LNCAP (cell line): ENCODE data around the gene TRAIP.

Source experiments
- TF ChIP-seq, protein P1 (sequence below): fragments of 450-650 bp; IDR thresholded peaks from 2 replicates; pipeline ENCODE4 v1.5.1; 2017; ENCODE audit warnings: mild to moderate bottlenecking

Gene TRAIP

DNA sequence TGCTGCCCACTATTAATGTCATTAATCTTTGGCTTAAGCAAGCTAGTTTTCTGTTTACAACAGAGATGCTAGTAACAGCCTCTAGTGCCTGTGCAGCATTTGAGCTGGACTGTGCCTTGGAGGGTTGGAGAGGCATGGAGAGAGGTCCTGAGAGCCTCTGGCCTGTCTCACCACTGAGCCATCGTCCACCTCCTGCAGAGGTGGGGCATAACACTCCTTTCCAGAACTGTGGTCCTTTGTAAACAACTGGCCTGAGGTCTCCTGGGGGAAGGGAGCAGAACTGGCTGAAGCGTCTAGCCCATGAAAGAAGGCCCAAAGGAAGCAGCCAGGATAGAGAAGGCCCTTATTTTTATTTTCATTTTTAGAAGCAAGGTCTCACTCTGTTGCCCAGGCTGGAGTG is 23.4 kb upstream of the TRAIP start:
- TF ChIP-seq, protein P1, sequence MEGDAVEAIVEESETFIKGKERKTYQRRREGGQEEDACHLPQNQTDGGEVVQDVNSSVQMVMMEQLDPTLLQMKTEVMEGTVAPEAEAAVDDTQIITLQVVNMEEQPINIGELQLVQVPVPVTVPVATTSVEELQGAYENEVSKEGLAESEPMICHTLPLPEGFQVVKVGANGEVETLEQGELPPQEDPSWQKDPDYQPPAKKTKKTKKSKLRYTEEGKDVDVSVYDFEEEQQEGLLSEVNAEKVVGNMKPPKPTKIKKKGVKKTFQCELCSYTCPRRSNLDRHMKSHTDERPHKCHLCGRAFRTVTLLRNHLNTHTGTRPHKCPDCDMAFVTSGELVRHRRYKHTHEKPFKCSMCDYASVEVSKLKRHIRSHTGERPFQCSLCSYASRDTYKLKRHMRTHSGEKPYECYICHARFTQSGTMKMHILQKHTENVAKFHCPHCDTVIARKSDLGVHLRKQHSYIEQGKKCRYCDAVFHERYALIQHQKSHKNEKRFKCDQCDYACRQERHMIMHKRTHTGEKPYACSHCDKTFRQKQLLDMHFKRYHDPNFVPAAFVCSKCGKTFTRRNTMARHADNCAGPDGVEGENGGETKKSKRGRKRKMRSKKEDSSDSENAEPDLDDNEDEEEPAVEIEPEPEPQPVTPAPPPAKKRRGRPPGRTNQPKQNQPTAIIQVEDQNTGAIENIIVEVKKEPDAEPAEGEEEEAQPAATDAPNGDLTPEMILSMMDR, result no peak

DNA sequence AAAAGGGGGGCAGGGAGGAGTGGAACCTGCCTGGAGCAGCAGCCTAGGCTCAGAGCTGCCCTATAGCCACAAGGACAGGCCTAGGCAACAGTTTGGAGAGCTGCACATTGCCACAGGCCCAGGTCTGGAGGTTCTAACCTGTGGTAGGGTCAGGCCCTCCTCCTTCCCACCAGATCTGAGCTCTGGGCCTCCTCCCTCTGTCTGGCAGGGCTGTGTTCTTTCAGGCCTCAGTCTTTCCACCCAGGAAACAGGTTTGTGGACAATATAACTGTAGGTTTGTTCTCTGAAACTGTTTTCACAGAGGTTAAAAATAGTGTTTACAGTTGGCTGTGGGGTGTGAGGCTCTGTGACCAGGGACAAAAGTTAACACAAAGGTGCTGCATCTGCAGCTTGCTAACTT is 22.3 kb upstream of the TRAIP start:
- TF ChIP-seq, protein P1, result no peak

DNA sequence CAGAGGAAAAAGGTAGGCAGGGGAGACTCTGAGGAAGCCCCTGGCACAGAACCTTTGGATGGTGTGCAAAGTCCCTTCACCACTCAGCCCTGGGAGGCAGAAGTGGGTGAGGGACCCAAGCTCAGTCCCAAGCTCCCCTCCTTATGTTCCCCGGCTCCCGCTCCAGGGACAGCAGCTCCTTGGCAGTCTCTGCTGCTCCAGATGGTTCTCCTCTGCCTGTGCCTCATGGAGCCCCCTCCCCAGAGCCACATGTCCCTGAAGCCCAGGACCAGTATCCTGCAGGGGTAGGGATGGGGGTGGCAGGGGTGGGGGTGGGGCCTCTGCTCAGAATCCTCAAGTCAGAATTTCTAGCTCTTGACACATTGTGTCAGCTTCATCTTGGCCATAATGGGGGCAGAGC is 21.4 kb upstream of the TRAIP start:
- TF ChIP-seq, protein P1, result no peak

DNA sequence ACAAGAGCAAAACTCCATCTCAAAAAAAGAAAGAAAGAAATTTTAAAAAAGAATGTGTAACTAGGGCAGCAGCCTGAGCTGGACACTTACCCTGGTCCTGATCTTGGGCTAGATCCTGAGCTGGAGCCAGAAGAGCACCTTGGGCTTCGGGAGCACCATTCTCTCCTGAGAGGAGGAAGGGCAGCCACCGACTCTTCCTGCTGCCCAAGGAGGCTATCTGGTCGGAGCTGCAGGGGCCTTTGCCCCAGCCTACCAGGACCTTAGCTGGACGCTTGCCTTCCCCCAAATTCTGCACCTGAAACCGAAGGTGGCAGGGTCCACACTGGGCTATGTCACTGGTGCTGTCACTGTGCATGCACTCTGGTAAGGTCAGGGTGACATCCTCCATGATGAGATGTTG is 20.2 kb upstream of the TRAIP start:
- TF ChIP-seq, protein P1, result no peak

DNA sequence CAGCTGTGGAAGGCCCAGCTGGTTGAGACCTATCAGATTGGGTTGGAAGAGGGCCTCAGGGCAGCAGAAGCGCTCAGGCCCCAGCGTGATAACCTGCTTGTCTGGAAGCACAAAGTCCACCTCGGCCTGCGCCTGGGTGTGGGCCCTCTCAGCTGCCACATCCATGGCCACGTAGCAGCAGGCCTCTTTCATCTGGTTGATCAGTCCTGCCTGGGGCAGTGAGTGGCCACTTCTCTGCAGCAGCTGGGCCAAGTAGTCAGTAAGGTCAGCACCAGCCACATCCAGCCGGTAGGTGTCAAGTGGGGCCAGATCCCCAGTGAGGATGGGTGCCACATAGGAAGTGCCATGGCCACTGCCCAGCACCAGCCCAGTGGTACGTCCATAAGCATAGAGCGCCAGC is 17.3 kb upstream of the TRAIP start:
- TF ChIP-seq, protein P1, result no peak

DNA sequence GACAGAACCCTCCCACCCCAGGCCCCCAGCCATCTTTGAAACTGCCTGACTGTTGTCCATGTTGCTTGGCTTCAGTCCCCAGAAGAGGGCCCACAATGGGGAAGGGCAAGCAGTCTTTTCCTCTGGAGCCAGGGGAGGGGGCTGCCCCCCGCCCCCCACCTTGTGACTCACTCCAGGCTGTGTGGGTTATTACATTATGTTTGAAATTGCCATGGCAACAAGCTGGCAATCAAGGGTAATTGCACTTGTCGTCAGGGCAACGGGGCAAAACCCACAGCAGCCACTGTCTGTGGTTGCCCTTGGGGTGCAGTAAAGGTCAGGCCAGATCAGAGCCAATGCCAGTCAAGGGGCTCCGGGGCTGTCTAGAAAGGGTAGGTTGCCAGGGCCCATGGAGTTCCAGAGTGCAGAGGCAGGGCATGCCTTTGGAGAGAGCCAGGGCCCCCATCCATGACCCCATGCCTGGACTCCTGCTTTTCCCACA is 16.5 kb upstream of the TRAIP start:
- TF ChIP-seq, protein P1, result no peak

DNA sequence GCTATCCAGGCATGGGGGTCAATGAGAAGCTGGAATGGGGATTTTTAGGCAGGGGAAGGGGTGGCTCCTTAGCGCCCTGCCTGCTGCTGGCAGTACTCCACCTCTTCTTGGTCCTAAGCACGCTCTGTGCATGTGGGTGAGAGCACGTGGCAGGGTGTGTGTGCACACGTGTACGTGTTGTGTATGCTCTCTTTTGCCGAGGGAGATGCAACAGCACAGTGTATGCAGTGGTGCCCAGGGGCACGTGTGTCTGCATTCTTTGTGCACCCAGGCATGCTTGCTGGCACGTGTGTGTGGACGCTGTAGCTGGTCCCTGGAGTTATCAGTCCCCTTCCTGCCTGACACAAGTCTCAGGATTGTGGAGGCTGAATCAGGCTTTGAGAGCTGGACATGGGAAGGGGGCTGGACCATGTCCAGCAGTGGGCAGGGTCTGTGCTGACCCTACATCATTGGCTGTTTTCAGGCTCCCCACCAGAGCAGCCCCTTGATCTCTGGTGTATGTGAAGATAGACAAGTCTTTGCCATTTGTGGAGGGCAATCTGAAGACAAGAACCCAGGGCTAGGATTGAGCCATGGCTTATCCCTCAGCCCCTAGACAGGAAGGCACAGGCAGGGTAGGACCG is 15.3 kb upstream of the TRAIP start:
- TF ChIP-seq, protein P1, result no peak
